ENCODE measurements around the gene COL4A4. TPM values are rescaled to one million over a fixed set of nuclear protein-coding genes. Genes with fewer than 3 reads are reported as not detected.

The COL4A4 gene
- total and polyA plus RNA-seq, 2 experiments from 2014 or later, result 1.3 to 3.1 TPM

GRCh38 chr2:227183657-227184367 is 19.8 kb upstream of the COL4A4 start:
- Histone ChIP-seq H3K4me2 (no peak overlapping the region), H3K79me2 (replicated peaks; ENCODE audit: insufficient read depth) (no peaks in the 10 kb centered on the region), H2AFZ (no peak overlapping the region), H3K4me3 (no peak overlapping the region), H3K9me2 (ENCODE audit: insufficient read depth) (peaks cover 13% of the 10 kb centered on the region), H3F3A (replicated peaks; ENCODE audit: low read depth) (no peaks in the 10 kb centered on the region), H3K36me3 (ENCODE audit: insufficient read depth) (no peaks in the 10 kb centered on the region), H3K27ac (ENCODE audit: low read depth) (no peak overlapping the region), H3K27me3 (ENCODE audit: insufficient read depth) (no peaks in the 10 kb centered on the region), H4K20me1 (replicated peaks; ENCODE audit: insufficient read depth) (no peaks in the 10 kb centered on the region), H3K4me1 (ENCODE audit: insufficient read depth) (peaks cover 25% of the 10 kb centered on the region)
- DNase-seq (ENCODE audit: low spot score), result no peak
- Mint-ChIP-seq H3K36me3 (ENCODE audit: low read depth) (no peaks in the 10 kb centered on the region; the same call in 2 of the 3 replicates), H3K4me3 (no peak overlapping the region), H3K27ac (no peak overlapping the region), H3K9me3 (no peaks in the 10 kb centered on the region; the same call in 1 of the 3 replicates), H3K27me3 (ENCODE audit: insufficient read depth, low read depth, poor library complexity) (peaks cover 2% of the 10 kb centered on the region), H3K4me1 (peaks cover 35% of the 10 kb centered on the region)
- no peak for ATAC-seq
- TF ChIP-seq ETS1 (IDR thresholded peaks at IDR 0.05) (no peak), CREB1 (CRISPR knock-in tag; IDR thresholded peaks at IDR 0.05; ENCODE audit: low read depth) (no peak), JUNB (IDR thresholded peaks at IDR 0.05; ENCODE audit: unreplicated experiment) (no peak), STAT1 (IDR thresholded peaks at IDR 0.05; ENCODE audit: unreplicated experiment) (no peak)

- H3K27ac ChIP-seq (ENCODE audit: low read depth), result no peak overlapping the region
- H3F3A ChIP-seq (replicated peaks; ENCODE audit: low read depth), result no peaks in the 10 kb centered on the region
- Mint-ChIP-seq H3K27me3 (ENCODE audit: insufficient read depth, low read depth, poor library complexity) (peaks cover 2% of the 10 kb centered on the region), H3K9me3 (no peaks in the 10 kb centered on the region; the same call in 1 of the 3 replicates), H3K36me3 (ENCODE audit: low read depth) (no peaks in the 10 kb centered on the region; the same call in 2 of the 3 replicates), H3K4me1 (peaks cover 26% of the 10 kb centered on the region), H3K4me3 (no peak overlapping the region), H3K27ac (no peak overlapping the region)
- peaks cover 19% of the 10 kb centered on the region for H3K4me1 ChIP-seq (ENCODE audit: insufficient read depth)
- no peak overlapping the region for H2AFZ ChIP-seq
- no peaks in the 10 kb centered on the region for H3K36me3 ChIP-seq (ENCODE audit: insufficient read depth)
- no peaks in the 10 kb centered on the region for H4K20me1 ChIP-seq (replicated peaks; ENCODE audit: insufficient read depth)
- ATAC-seq (no peak), DNase-seq (ENCODE audit: low spot score) (no peak)
- H3K4me2 ChIP-seq, result no peak overlapping the region
- H3K9me2 ChIP-seq (ENCODE audit: insufficient read depth), result peaks cover 13% of the 10 kb centered on the region
- H3K79me2 ChIP-seq (replicated peaks; ENCODE audit: insufficient read depth), result no peaks in the 10 kb centered on the region
- no peak overlapping the region for H3K4me3 ChIP-seq
- H3K27me3 ChIP-seq (ENCODE audit: insufficient read depth), result no peaks in the 10 kb centered on the region
- TF ChIP-seq CREB1 (CRISPR knock-in tag; IDR thresholded peaks at IDR 0.05; ENCODE audit: low read depth) (no peak), REST (IDR thresholded peaks at IDR 0.05; ENCODE audit: unreplicated experiment) (no peak), JUNB (IDR thresholded peaks at IDR 0.05; ENCODE audit: unreplicated experiment) (no peak), POLR2AphosphoS5 (IDR thresholded peaks at IDR 0.05; ENCODE audit: low read depth) (no peak), ZNF114 (CRISPR knock-in tag; IDR thresholded peaks at IDR 0.05) (no peak), ZNF331 (CRISPR knock-in tag; IDR thresholded peaks at IDR 0.05; ENCODE audit: low read depth) (no peak), ZNF462 (CRISPR knock-in tag; IDR thresholded peaks at IDR 0.05) (no peak)
Observed at GRCh38 chr2:227182765-227183164, 18.8 kb upstream of the COL4A4 start.
